ENCODE measurements around the gene RALY.
A peak's percentile ranks its signal among the peaks of the same experiment; 100 is the strongest.

Gene RALY

DNA sequence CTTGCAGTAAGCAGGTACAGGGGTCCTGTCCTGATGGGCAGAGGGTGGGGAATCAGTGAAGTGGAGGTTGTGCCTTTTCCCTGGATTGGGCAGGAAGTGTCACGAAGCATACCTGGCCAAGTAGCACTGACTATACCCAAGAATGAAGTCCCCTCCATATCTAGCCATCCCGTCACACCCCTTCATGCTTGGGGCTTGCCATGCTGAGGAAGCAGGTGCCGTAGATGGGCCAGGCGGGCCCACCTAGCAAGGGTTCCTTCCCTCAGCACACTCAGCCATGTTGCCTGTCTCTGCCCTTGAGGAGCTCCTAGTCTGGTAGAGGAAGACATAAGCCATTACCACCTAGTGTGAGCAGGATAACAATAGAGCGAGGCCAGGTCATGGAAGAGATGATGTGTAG lies 84.8 kb downstream of the RALY start:
- Histone ChIP-seq H3K36me3 (ENCODE audit: control insufficient read depth, insufficient read depth, low read length) (peaks cover 90% of the 10 kb centered on the region), H3K4me3 (ENCODE audit: extremely low read depth, insufficient read depth, low read length, poor library complexity, severe bottlenecking) (no peak overlapping the region), H3K27ac (ENCODE audit: low read depth, low read length, severe bottlenecking) (no peak overlapping the region), H3K4me1 (ENCODE audit: control insufficient read depth, insufficient read depth, low read length, poor library complexity, severe bottlenecking) (peaks cover 12% of the 10 kb centered on the region), H3K9me3 (ENCODE audit: control insufficient read depth, low read length) (no peaks in the 10 kb centered on the region)
- WGBS, 2 experiments (ENCODE audit: insufficient coverage in 2 of 2) = 93 to 100% methylated on average over 3 to 4 of the region's 5 CpGs

DNA sequence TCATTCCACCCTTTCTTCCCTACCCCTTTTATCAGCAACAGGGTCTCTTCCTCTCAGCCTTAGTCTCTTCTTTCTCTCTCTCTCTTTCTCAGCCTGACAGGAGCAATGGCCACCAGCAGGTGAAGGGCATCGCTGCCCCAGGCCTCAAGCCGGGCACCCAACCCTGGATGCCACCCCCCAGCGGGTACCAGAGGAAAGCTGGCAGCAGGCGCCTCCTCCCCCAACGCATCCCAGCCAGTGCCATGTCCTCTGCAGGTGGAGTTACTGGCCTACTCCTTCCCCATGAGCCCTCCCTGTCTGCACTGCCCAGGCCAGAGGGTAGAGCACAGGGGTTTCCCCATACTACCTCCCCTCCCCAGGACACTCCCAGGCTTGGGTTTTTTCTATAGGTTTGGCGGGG lies 86.1 kb downstream of the RALY start:
- peaks cover 89% of the 10 kb centered on the region for H3K36me3 ChIP-seq (ENCODE audit: control insufficient read depth, insufficient read depth, low read length)
- peaks cover 2% of the 10 kb centered on the region for H3K4me1 ChIP-seq (ENCODE audit: control insufficient read depth, insufficient read depth, low read length, poor library complexity, severe bottlenecking)
- H3K27ac ChIP-seq (ENCODE audit: low read depth, low read length, severe bottlenecking) = no peak overlapping the region
- no peak overlapping the region for H3K4me3 ChIP-seq (ENCODE audit: extremely low read depth, insufficient read depth, low read length, poor library complexity, severe bottlenecking)
- no peaks in the 10 kb centered on the region for H3K9me3 ChIP-seq (ENCODE audit: control insufficient read depth, low read length)
- WGBS, 2 experiments (ENCODE audit: insufficient coverage in 2 of 2) = 98% methylated on average over 5 to 6 of the region's 6 CpGs

DNA sequence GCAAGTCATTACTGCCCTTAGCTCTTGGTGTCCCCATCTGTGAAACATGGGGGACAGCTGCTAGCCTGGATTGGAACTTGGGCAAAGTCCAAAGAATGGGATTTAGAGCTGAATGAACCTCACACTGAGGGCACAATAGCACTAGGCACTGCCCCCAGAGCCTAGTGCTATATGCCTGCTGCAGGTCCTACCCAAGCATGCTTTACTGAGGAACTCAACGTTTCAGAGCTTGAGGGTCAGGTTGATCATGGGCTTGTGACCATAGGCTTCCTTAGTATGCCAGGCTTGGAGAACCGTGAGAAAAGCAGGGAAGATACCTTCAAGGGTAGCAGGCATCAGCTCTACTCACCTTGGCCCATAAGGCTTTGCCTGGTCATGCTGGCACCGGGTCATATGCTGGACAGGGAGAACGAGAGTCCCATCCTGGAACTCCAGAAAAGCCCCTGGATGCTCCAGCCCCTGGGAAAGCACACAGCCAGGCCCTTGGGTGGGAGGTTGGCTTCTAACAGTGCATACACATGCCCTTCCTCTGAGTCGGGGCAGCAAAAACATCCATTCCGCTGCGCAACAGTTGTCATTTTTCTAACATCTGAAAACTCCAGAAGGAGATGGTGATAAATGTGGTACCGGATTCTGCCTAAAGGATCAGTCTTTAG lies 88.6 kb downstream of the RALY start:
- Histone ChIP-seq H3K4me1 (ENCODE audit: control insufficient read depth, insufficient read depth, low read length, poor library complexity, severe bottlenecking) (no peaks in the 10 kb centered on the region), H3K27ac (ENCODE audit: low read depth, low read length, severe bottlenecking) (no peak overlapping the region), H3K4me3 (ENCODE audit: extremely low read depth, insufficient read depth, low read length, poor library complexity, severe bottlenecking) (no peak overlapping the region), H3K9me3 (ENCODE audit: control insufficient read depth, low read length) (no peaks in the 10 kb centered on the region), H3K36me3 (ENCODE audit: control insufficient read depth, insufficient read depth, low read length) (peaks cover 86% of the 10 kb centered on the region)
- WGBS, 2 experiments (ENCODE audit: insufficient coverage in 2 of 2) = 94 to 97% methylated on average over 5 of the region's 8 CpGs

DNA sequence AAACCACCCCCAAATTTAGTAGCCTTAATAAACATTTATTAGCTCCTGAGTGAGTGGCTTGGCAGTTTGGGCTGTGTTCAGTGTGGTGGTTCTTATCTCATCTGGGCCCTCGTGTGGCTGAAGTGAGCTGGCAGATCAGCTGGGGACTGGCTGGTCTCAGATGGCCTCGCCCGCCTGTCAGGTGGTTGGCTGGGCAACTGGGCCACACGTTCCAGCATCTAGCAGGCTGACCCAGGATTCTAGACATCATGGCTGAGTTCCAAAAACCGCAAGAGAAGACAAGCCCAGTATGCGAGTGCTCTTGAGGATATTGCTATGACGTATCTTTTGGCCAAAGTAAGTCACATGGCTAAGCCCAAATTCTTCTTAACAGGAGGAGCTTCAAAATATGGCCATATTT lies 89.4 kb downstream of the RALY start:
- Histone ChIP-seq H3K4me1 (ENCODE audit: control insufficient read depth, insufficient read depth, low read length, poor library complexity, severe bottlenecking) (no peaks in the 10 kb centered on the region), H3K27ac (ENCODE audit: low read depth, low read length, severe bottlenecking) (peak overlapping the region; percentile 45), H3K4me3 (ENCODE audit: extremely low read depth, insufficient read depth, low read length, poor library complexity, severe bottlenecking) (no peak overlapping the region), H3K9me3 (ENCODE audit: control insufficient read depth, low read length) (no peaks in the 10 kb centered on the region), H3K36me3 (ENCODE audit: control insufficient read depth, insufficient read depth, low read length) (peaks cover 87% of the 10 kb centered on the region)
- WGBS, 2 experiments (ENCODE audit: insufficient coverage in 2 of 2) = 89 to 96% methylated on average over 6 to 7 of the region's 7 CpGs

DNA sequence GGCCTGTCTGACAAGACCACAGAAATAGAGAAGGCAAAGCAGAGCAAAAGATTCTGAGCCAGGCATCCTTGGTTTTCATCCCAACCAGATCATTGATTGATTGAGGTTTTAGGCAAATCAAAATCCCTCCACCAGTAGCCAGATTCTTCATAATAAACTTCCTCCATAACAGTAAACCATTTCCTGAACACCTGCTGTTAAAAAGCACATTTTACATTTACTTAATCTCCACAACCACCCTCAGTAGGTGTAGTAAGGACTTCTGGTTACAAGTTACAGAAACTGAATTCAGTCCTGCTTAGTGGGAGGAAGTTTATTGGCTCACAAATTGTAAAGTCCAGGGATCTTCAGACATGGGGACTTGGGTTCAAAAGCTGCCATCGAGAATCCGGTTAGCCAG lies 90.1 kb downstream of the RALY start:
- peaks cover 87% of the 10 kb centered on the region for H3K36me3 ChIP-seq (ENCODE audit: control insufficient read depth, insufficient read depth, low read length)
- no peaks in the 10 kb centered on the region for H3K9me3 ChIP-seq (ENCODE audit: control insufficient read depth, low read length)
- WGBS, 2 experiments (ENCODE audit: insufficient coverage in 2 of 2) = 95 to 100% methylated on average over 2 of the region's 2 CpGs
- H3K4me3 ChIP-seq (ENCODE audit: extremely low read depth, insufficient read depth, low read length, poor library complexity, severe bottlenecking) = no peak overlapping the region
- H3K4me1 ChIP-seq (ENCODE audit: control insufficient read depth, insufficient read depth, low read length, poor library complexity, severe bottlenecking) = no peaks in the 10 kb centered on the region
- H3K27ac ChIP-seq (ENCODE audit: low read depth, low read length, severe bottlenecking) = no peak overlapping the region

DNA sequence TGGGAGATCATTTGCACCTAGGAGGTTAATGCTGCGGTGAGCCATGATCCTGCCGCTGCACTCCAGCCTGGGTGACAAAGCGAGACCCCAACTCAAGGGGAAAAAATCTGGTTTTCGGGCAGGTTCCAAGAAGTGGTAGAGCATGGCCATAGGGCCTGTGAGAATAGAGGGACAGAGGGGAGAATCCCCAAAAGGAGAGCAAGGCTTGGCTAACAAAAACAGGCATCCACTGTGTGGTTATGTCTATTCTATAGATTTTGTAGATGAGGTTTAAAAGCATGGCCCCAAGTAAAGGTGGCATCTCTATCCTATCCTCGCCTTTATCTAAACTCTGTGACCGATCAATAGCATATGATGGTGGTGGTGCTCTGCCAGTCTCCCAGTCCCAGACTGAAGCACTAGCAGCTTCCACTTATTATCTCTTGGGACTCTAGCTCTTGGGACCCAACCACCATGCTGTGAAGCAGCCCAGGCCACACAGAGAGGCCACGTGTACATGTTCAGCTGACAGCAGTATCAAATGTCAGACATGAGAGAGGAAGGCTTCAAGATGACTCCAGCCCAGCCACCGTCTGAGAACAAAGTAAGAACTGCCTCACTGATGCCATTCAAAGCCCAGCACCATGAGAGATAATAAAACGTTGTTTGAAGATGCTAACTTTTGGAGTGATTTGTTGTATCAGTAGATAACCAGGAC lies 90.7 kb downstream of the RALY start:
- H3K4me3 ChIP-seq (ENCODE audit: extremely low read depth, insufficient read depth, low read length, poor library complexity, severe bottlenecking) = no peak overlapping the region
- H3K9me3 ChIP-seq (ENCODE audit: control insufficient read depth, low read length) = no peaks in the 10 kb centered on the region
- H3K27ac ChIP-seq (ENCODE audit: low read depth, low read length, severe bottlenecking) = no peak overlapping the region
- H3K4me1 ChIP-seq (ENCODE audit: control insufficient read depth, insufficient read depth, low read length, poor library complexity, severe bottlenecking) = no peaks in the 10 kb centered on the region
- H3K36me3 ChIP-seq (ENCODE audit: control insufficient read depth, insufficient read depth, low read length) = peaks cover 87% of the 10 kb centered on the region
- WGBS, 2 experiments (ENCODE audit: insufficient coverage in 2 of 2) = 91 to 93% methylated on average over 6 to 7 of the region's 9 CpGs

DNA sequence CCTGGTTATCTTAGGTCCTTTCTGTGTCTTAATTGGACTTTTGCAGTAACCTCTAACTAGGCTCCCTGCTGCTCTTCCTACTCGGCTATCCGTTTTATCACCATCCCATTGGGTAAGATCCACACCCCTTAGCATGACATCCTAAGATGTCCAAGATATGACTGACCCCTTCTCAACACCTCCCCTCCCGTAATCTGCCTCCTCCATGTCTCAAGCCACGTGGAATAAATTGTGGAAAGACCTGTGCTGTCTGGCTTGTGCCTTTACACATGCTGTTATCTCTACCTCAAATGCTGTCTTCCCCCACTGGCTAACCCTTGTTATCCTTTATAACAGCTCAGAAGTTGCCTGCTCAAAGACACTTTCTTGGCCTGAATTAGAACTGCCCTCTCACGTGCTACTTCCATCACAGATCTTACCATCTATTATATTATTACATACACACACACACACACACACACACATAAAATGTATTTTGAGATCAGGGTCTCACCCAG lies 91.9 kb downstream of the RALY start:
- Histone ChIP-seq H3K4me1 (ENCODE audit: control insufficient read depth, insufficient read depth, low read length, poor library complexity, severe bottlenecking) (no peaks in the 10 kb centered on the region), H3K9me3 (ENCODE audit: control insufficient read depth, low read length) (no peaks in the 10 kb centered on the region), H3K36me3 (ENCODE audit: control insufficient read depth, insufficient read depth, low read length) (peaks cover 87% of the 10 kb centered on the region), H3K4me3 (ENCODE audit: extremely low read depth, insufficient read depth, low read length, poor library complexity, severe bottlenecking) (no peak overlapping the region), H3K27ac (ENCODE audit: low read depth, low read length, severe bottlenecking) (peak overlapping the region; percentile 8)
- 91 to 92% methylated on average over 4 to 5 of the region's 5 CpGs for WGBS, 2 experiments (ENCODE audit: insufficient coverage in 2 of 2)

DNA sequence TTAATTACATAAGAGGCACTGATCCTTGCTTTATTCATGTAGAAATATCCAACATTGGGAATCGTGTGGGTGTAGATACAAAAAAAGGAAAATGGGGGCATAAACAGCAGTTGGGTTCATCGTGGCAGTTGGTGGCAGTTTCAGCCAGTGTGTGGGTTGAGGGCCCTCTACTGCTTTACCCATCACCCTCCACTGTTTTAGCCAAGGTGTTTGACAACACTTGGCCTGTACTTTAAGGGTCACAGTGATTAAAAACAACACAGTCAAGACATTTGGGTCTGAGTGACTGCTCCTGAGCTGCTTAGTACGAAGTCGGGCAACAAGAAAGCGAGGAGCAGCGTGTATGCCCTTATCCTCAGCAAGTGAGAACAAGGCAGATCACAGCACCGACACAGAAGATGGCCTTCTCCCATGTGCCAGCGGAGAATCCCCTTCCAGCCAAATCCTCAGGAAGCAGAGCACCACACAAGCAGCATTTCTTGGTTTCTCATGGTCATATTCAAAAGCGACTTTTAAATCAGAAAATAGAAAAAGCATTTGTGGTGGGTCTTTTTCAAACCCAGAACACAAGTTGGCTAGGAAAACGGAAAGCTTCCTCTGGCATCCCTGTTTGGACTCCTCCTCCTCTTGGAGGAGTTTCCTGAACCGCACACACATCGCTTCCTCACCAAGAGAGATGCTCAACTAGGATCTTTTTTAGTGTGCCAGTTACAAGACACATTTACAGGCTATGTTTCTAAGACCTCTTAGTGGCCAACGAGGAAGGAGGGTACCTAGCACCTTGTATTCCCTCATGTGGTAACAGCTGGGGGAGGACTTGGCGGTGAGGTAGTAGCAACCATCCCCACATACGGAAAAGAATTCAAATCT lies 94.8 kb downstream of the RALY start:
- H3K4me3 ChIP-seq (ENCODE audit: extremely low read depth, insufficient read depth, low read length, poor library complexity, severe bottlenecking) = no peak overlapping the region
- no peak overlapping the region for H3K27ac ChIP-seq (ENCODE audit: low read depth, low read length, severe bottlenecking)
- no peaks in the 10 kb centered on the region for H3K4me1 ChIP-seq (ENCODE audit: control insufficient read depth, insufficient read depth, low read length, poor library complexity, severe bottlenecking)
- 94 to 95% methylated on average over 8 to 11 of the region's 15 CpGs for WGBS, 2 experiments (ENCODE audit: insufficient coverage in 2 of 2)
- H3K36me3 ChIP-seq (ENCODE audit: control insufficient read depth, insufficient read depth, low read length) = peaks cover 89% of the 10 kb centered on the region
- H3K9me3 ChIP-seq (ENCODE audit: control insufficient read depth, low read length) = no peaks in the 10 kb centered on the region

DNA sequence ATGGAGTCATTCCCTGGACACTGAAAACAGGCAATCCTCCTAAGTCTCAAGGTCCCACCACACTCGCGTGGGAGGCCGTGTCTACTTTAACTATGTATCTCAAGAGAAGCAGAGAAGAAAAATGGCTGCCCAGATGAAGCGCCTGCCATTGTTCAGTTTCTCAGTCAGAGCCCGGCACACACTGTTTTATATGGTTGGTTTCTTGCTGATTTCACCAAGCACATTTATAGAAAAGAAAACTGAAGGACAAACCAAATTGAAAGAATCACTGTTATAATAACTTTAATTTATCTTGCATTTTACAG lies 95.4 kb downstream of the RALY start:
- H3K27ac ChIP-seq (ENCODE audit: low read depth, low read length, severe bottlenecking) = no peak overlapping the region
- H3K36me3 ChIP-seq (ENCODE audit: control insufficient read depth, insufficient read depth, low read length) = peaks cover 89% of the 10 kb centered on the region
- no peaks in the 10 kb centered on the region for H3K9me3 ChIP-seq (ENCODE audit: control insufficient read depth, low read length)
- H3K4me1 ChIP-seq (ENCODE audit: control insufficient read depth, insufficient read depth, low read length, poor library complexity, severe bottlenecking) = no peaks in the 10 kb centered on the region
- 100% methylated on average over 1 of the region's 5 CpGs; no CpG with 5 or more reads in 1 of the 2 experiments for WGBS, 2 experiments (ENCODE audit: insufficient coverage in 2 of 2)
- no peak overlapping the region for H3K4me3 ChIP-seq (ENCODE audit: extremely low read depth, insufficient read depth, low read length, poor library complexity, severe bottlenecking)

DNA sequence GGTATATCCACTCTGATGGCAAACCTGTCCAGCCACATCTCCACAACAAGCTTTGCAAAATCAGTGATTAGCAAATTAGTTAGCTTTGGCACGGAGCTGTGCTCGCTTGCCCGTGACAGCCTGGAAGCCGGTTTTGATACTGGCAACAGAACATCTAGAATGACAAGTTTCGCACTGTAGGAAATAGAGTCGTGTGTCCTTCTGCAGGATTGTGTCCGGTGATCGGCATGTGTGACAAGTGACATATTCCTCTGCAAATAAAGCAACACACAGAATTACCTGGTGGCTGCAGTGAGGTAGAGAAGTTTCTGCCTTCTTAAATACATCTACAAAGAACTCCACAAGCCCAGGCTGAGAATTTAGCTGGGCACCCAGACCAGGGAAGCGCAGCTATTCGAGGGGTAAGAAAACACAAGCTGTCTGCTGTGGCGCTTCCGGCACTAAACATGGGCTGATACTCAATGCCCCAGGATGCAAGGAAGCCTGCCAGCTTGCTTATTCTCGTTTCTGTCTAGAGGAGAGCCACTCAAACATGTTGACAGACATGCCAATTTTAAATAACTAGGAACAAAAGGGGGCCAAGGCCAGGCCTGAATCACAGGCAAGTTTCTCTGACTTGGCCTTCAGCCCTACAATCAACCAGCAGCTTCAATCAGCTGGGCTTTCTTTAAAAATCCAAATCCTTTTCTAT lies 96.1 kb downstream of the RALY start:
- H3K4me1 ChIP-seq (ENCODE audit: control insufficient read depth, insufficient read depth, low read length, poor library complexity, severe bottlenecking) = no peaks in the 10 kb centered on the region
- peaks cover 91% of the 10 kb centered on the region for H3K36me3 ChIP-seq (ENCODE audit: control insufficient read depth, insufficient read depth, low read length)
- H3K4me3 ChIP-seq (ENCODE audit: extremely low read depth, insufficient read depth, low read length, poor library complexity, severe bottlenecking) = no peak overlapping the region
- H3K9me3 ChIP-seq (ENCODE audit: control insufficient read depth, low read length) = no peaks in the 10 kb centered on the region
- peak overlapping the region; percentile 13 for H3K27ac ChIP-seq (ENCODE audit: low read depth, low read length, severe bottlenecking)
- 95 to 97% methylated on average over 11 of the region's 13 CpGs for WGBS, 2 experiments (ENCODE audit: insufficient coverage in 2 of 2)
